HEK293 (cell line): ENCODE measurements around the gene SERPINH1.

Experiments
- CTCF ChIA-PET: fragments of 350-600 bp; formaldehyde crosslinking; extraction: SDS; loops from one replicate; lab custom pipeline; 2021; ENCODE audit warnings: antibody characterized with exemption; lab: Yijun Ruan, JAX
- POLR2A ChIA-PET: fragments of 300-600 bp; formaldehyde crosslinking; extraction: SDS; loops from one replicate; lab custom pipeline; 2020; ENCODE audit warnings: antibody characterized with exemption, inconsistent platforms; lab: Yijun Ruan, JAX
- H3K27ac ChIP-seq: fragments of 200-500 bp; sonication (Bioruptor generic); 2 replicates; pipeline ENCODE4 v1.5.1; 2014; ENCODE audit warnings: low read depth, low read length, control low read depth, inconsistent platforms; ENCODE audit errors: extremely low read depth
- H3K36me3 ChIP-seq, 2 experiments: fragments of 200-500 bp in 1 of 2; sonication (Bioruptor generic) in 1 of 2; 1 replicate in 1 of 2; 2 replicates in 1 of 2; pipeline ENCODE4 v1.5.1; 2014 to 2017; ENCODE audit warnings: inconsistent platforms in 2 of 2, low read length in 2 of 2; ENCODE audit not compliant: control insufficient read depth in 2 of 2, insufficient read depth in 1 of 2
- H3K4me1 ChIP-seq: fragments of 200-500 bp; sonication (Bioruptor generic); 2 replicates; pipeline ENCODE4 v1.5.1; 2014; ENCODE audit warnings: mild to moderate bottlenecking, low read length, inconsistent platforms; ENCODE audit not compliant: control insufficient read depth, insufficient read depth
- H3K4me3 ChIP-seq: 2 replicates; pipeline ENCODE4 v1.5.1; 2011; ENCODE audit warnings: low read depth, mild to moderate bottlenecking, control low read depth, low read length, moderate library complexity
- H3K9me3 ChIP-seq: fragments of 200-500 bp; sonication (Bioruptor generic); 2 replicates; pipeline ENCODE4 v1.5.1; 2014; ENCODE audit warnings: low read depth, low read length, inconsistent platforms; ENCODE audit not compliant: control insufficient read depth, insufficient read depth
- BCL11B ChIP-seq: fragments of 450-650 bp; formaldehyde crosslinking; IDR thresholded peaks from 2 replicates; pipeline ENCODE4 v1.5.1; 2016; ENCODE audit warnings: low read depth, missing biosample characterization, missing genetic modification characterization
- KLF16 ChIP-seq: fragments of 450-650 bp; formaldehyde crosslinking; IDR thresholded peaks from 2 replicates; pipeline ENCODE4 v1.5.1; 2017; ENCODE audit warnings: missing biosample characterization, missing genetic modification characterization
- MYNN ChIP-seq: fragments of 450-650 bp; formaldehyde crosslinking; IDR thresholded peaks from 2 replicates; pipeline ENCODE4 v1.5.1; 2016; ENCODE audit warnings: missing biosample characterization, missing genetic modification characterization, borderline replicate concordance
- PRDM2 ChIP-seq: fragments of 450-650 bp; formaldehyde crosslinking; IDR thresholded peaks from 2 replicates; pipeline ENCODE4 v1.5.1; 2016; ENCODE audit warnings: missing biosample characterization, missing genetic modification characterization, borderline replicate concordance
- PRDM4 ChIP-seq: fragments of 450-650 bp; formaldehyde crosslinking; IDR thresholded peaks from 2 replicates; pipeline ENCODE4 v1.5.1; 2017; ENCODE audit warnings: missing biosample characterization, missing genetic modification characterization
- RBAK ChIP-seq: fragments of 450-650 bp; formaldehyde crosslinking; IDR thresholded peaks from 2 replicates; pipeline ENCODE4 v1.5.1; 2016; ENCODE audit warnings: missing biosample characterization, missing genetic modification characterization
- YY1 ChIP-seq: fragments of 450-650 bp; formaldehyde crosslinking; IDR thresholded peaks from 2 replicates; pipeline ENCODE4 v1.5.1; 2018; ENCODE audit warnings: missing biosample characterization, missing genetic modification characterization
- ZNF138 ChIP-seq: fragments of 450-650 bp; formaldehyde crosslinking; IDR thresholded peaks from 2 replicates; pipeline ENCODE4 v1.5.1; 2016; ENCODE audit warnings: missing biosample characterization, missing genetic modification characterization, borderline replicate concordance
- ZNF214 ChIP-seq: fragments of 450-650 bp; formaldehyde crosslinking; IDR thresholded peaks from 2 replicates; pipeline ENCODE4 v1.5.1; 2017; ENCODE audit warnings: missing biosample characterization, mild to moderate bottlenecking, missing genetic modification characterization, borderline replicate concordance
- ZNF223 ChIP-seq: fragments of 450-650 bp; formaldehyde crosslinking; IDR thresholded peaks from 2 replicates; pipeline ENCODE4 v1.5.1; 2016; ENCODE audit warnings: missing biosample characterization, missing genetic modification characterization
- ZNF23 ChIP-seq: fragments of 450-650 bp; formaldehyde crosslinking; IDR thresholded peaks from 2 replicates; pipeline ENCODE4 v1.5.1; 2016; ENCODE audit warnings: missing biosample characterization, missing genetic modification characterization, borderline replicate concordance
- ZNF350 ChIP-seq: fragments of 450-650 bp; formaldehyde crosslinking; IDR thresholded peaks from 2 replicates; pipeline ENCODE4 v1.5.0; 2017; ENCODE audit warnings: missing biosample characterization, mild to moderate bottlenecking, missing genetic modification characterization
- ZNF404 ChIP-seq: fragments of 450-650 bp; formaldehyde crosslinking; IDR thresholded peaks from 2 replicates; pipeline ENCODE4 v1.5.1; 2017; ENCODE audit warnings: missing biosample characterization, missing genetic modification characterization
- ZNF423 ChIP-seq: fragments of 450-650 bp; formaldehyde crosslinking; IDR thresholded peaks from 2 replicates; pipeline ENCODE4 v1.5.1; 2016; ENCODE audit warnings: missing biosample characterization, missing genetic modification characterization
- ZNF510 ChIP-seq: fragments of 450-650 bp; formaldehyde crosslinking; IDR thresholded peaks from 2 replicates; pipeline ENCODE4 v1.5.1; 2018; ENCODE audit warnings: mild to moderate bottlenecking, missing genetic modification characterization, missing biosample characterization; ENCODE audit not compliant: insufficient replicate concordance
- ZNF518A ChIP-seq: fragments of 450-650 bp; formaldehyde crosslinking; conservative IDR thresholded peaks from 2 replicates; pipeline ENCODE4 v1.5.1; 2016; ENCODE audit warnings: low read depth, missing biosample characterization, missing genetic modification characterization
- ZNF521 ChIP-seq: fragments of 450-650 bp; formaldehyde crosslinking; IDR thresholded peaks from 2 replicates; pipeline ENCODE4 v1.5.1; 2017; ENCODE audit warnings: missing biosample characterization, mild to moderate bottlenecking, missing genetic modification characterization
- ZNF530 ChIP-seq: fragments of 450-650 bp; formaldehyde crosslinking; IDR thresholded peaks from 2 replicates; pipeline ENCODE4 v1.5.1; 2016; ENCODE audit warnings: low read depth, missing biosample characterization, missing genetic modification characterization
- ZNF596 ChIP-seq: fragments of 450-650 bp; IDR thresholded peaks from 2 replicates; pipeline ENCODE4 v1.5.0; 2018; ENCODE audit warnings: missing biosample characterization, mild to moderate bottlenecking, missing genetic modification characterization, moderate library complexity
- ZNF624 ChIP-seq: fragments of 450-650 bp; formaldehyde crosslinking; IDR thresholded peaks from 2 replicates; pipeline ENCODE4 v1.5.1; 2017; ENCODE audit warnings: missing biosample characterization, missing genetic modification characterization
- ZNF639 ChIP-seq: fragments of 450-650 bp; formaldehyde crosslinking; IDR thresholded peaks from 2 replicates; pipeline ENCODE4 v1.5.1; 2016; ENCODE audit warnings: missing biosample characterization, missing genetic modification characterization
- ZNF664 ChIP-seq: fragments of 450-650 bp; formaldehyde crosslinking; IDR thresholded peaks from 2 replicates; pipeline ENCODE4 v1.5.1; 2016; ENCODE audit warnings: missing biosample characterization, missing genetic modification characterization
- ZNF707 ChIP-seq: fragments of 450-650 bp; formaldehyde crosslinking; IDR thresholded peaks from 2 replicates; pipeline ENCODE4 v1.5.1; 2016; ENCODE audit warnings: missing biosample characterization, missing genetic modification characterization
- ZNF776 ChIP-seq: fragments of 450-650 bp; formaldehyde crosslinking; IDR thresholded peaks from 2 replicates; pipeline ENCODE4 v1.5.0; 2017; ENCODE audit warnings: missing biosample characterization, missing genetic modification characterization, borderline replicate concordance

SERPINH1 gene

GRCh38 chr11:75598900-75599299 is 36.8 kb downstream of the SERPINH1 start (continued):
- TF ChIP-seq PRDM2 (tag by site-specific recombination) (no peak), MYNN (tag by site-specific recombination) (no peak), ZNF596 (tag by site-specific recombination) (no peak), ZNF423 (no peak), ZNF223 (tag by site-specific recombination) (no peak), ZNF510 (no peak), ZNF138 (tag by site-specific recombination) (no peak), RBAK (tag by site-specific recombination) (no peak), YY1 (tag by site-specific recombination) (no peak), ZNF707 (tag by site-specific recombination) (no peak), ZNF530 (tag by site-specific recombination) (no peak), ZNF350 (tag by site-specific recombination) (no peak)
- TF ChIP-seq, all 188 proteins: peak for 0

GRCh38 chr11:75600356-75600755 is 38.3 kb downstream of the SERPINH1 start:
- ChIA-PET POLR2A (no interaction called here), CTCF (interaction anchor here (0.7 to 2.8 kb wide), 3 partner anchors 25 to 105 kb away, joined by 3 to 8 read pairs (median 4); no protein-coding TSS in a partner anchor)
- no peaks in the 10 kb centered on the region for H3K9me3 ChIP-seq
- H3K4me1 ChIP-seq = no peaks in the 10 kb centered on the region
- no peak overlapping the region for H3K4me3 ChIP-seq
- H3K36me3 ChIP-seq = no peaks in the 10 kb centered on the region
- no peak overlapping the region for H3K27ac ChIP-seq
- TF ChIP-seq BCL11B (tag by site-specific recombination) (no peak), ZNF214 (no peak), ZNF624 (tag by site-specific recombination) (no peak), ZNF521 (tag by site-specific recombination) (no peak), ZNF639 (tag by site-specific recombination) (no peak), PRDM4 (tag by site-specific recombination) (no peak), ZNF23 (no peak), ZNF776 (tag by site-specific recombination) (no peak), KLF16 (no peak), ZNF664 (tag by site-specific recombination) (no peak), ZNF404 (tag by site-specific recombination) (no peak), ZNF518A (tag by site-specific recombination) (no peak)
